Measurements from ENCODE around the gene LSM11. TPM values are rescaled to one million over a fixed set of nuclear protein-coding genes. Genes with fewer than 3 reads are reported as not detected.

Gene LSM11
- total and polyA plus RNA-seq, 12 donors, result 0.66 to 2.2 (median 1.6) TPM

DNA sequence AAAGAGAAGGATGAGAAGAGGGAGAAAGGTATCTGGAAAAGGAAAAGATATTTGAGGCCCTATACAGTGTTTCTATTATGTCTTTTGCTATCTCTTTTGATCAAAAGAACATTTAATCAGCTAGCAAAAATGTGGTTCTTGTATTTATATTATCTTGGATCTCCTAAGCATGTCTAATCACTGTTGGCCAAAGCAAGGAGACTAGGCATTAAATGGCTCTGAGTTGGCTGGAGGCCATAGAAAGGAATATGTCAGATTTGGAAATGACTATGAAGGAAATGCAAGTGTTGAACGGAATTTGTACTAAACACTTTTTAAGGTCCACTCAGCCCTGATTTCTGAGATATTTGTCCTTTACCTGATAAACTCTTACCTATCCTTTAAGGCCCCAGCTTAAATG lies 34.6 kb upstream of the LSM11 start:
- no peak for ATAC-seq
- TF ChIP-seq, protein P1, sequence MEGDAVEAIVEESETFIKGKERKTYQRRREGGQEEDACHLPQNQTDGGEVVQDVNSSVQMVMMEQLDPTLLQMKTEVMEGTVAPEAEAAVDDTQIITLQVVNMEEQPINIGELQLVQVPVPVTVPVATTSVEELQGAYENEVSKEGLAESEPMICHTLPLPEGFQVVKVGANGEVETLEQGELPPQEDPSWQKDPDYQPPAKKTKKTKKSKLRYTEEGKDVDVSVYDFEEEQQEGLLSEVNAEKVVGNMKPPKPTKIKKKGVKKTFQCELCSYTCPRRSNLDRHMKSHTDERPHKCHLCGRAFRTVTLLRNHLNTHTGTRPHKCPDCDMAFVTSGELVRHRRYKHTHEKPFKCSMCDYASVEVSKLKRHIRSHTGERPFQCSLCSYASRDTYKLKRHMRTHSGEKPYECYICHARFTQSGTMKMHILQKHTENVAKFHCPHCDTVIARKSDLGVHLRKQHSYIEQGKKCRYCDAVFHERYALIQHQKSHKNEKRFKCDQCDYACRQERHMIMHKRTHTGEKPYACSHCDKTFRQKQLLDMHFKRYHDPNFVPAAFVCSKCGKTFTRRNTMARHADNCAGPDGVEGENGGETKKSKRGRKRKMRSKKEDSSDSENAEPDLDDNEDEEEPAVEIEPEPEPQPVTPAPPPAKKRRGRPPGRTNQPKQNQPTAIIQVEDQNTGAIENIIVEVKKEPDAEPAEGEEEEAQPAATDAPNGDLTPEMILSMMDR (IDR thresholded peaks at IDR 0.05), result no peak
- no peaks in the 10 kb centered on the region for H3K27me3 ChIP-seq
- H3K4me3 ChIP-seq, result no peak overlapping the region
- H3K27ac ChIP-seq, result no peak overlapping the region
- no peaks in the 10 kb centered on the region for H3K36me3 ChIP-seq
- WGBS, 2 donors, result 76 to 83% methylated on average over 1 of the region's 1 CpG
- DNase-seq, result no peak
- peaks cover 0 to 7% (median 3%) of the 10 kb centered on the region in 9 donors for H3K4me1 ChIP-seq
- no peaks in the 10 kb centered on the region for H3K9me3 ChIP-seq
- intact Hi-C loops (cut with DNase I), result no loop called here

DNA sequence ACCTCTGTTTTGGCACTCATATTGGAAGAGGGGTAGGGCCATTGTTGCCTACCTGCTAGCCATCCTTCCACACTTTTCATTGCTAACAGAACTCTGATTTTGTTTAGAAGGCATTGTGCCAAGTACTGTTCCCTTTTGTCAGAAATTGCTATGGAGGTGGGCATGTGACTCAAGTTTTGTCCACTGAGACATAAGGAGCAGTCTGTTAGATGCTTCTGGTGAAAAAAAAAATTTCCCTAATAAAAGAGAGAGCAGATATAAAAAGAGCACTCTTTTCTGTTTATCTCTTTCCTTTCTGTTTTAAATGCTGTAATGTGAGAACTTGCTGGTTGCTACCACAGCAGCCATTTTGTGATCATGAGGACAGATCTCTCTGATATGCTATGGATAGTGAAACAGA lies 34.2 kb upstream of the LSM11 start:
- DNase-seq, result no peak
- Histone ChIP-seq H3K9me3 (no peaks in the 10 kb centered on the region), H3K4me3 (no peak overlapping the region), H3K27ac (no peak overlapping the region), H3K36me3 (no peaks in the 10 kb centered on the region), H3K27me3 (no peaks in the 10 kb centered on the region), H3K4me1 (peaks cover 0 to 7% (median 3%) of the 10 kb centered on the region in 9 donors)
- TF ChIP-seq, protein P1 (IDR thresholded peaks at IDR 0.05), result no peak
- intact Hi-C loops (cut with DNase I), result no loop called here
- no peak for ATAC-seq

DNA sequence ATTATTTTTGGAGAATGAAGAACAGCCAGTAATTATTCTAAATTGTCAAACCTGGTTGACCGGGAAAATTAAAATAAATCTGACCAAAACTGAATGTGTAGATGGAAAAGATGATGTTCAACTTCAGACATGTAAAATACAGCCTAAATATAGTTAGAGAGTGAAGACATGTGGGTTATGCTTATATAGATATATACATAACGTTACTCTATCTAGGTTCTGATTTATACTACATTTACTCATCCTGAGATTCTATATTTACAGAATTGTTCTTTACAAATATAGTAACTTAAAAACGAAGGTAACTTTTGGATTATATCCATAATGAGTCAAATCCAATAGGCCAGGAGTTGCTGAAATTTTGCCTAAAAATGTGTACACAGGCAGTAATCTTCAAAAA lies 33.1 kb upstream of the LSM11 start:
- Histone ChIP-seq H3K27ac (no peak overlapping the region), H3K36me3 (no peaks in the 10 kb centered on the region), H3K4me3 (no peak overlapping the region), H3K4me1 (peaks cover 0 to 7% (median 3%) of the 10 kb centered on the region in 9 donors), H3K9me3 (no peaks in the 10 kb centered on the region), H3K27me3 (no peaks in the 10 kb centered on the region)
- DNase-seq (no peak), ATAC-seq (no peak)
- TF ChIP-seq, protein P1 (IDR thresholded peaks at IDR 0.05), result no peak
- intact Hi-C loops (cut with DNase I), result loop anchor here in 5 of 10 donors (10.0 kb wide), 4 partner anchors 206 to 386 kb away; no protein-coding TSS in a partner anchor
- 64 to 73% methylated on average over 3 of the region's 3 CpGs for WGBS, 2 donors

DNA sequence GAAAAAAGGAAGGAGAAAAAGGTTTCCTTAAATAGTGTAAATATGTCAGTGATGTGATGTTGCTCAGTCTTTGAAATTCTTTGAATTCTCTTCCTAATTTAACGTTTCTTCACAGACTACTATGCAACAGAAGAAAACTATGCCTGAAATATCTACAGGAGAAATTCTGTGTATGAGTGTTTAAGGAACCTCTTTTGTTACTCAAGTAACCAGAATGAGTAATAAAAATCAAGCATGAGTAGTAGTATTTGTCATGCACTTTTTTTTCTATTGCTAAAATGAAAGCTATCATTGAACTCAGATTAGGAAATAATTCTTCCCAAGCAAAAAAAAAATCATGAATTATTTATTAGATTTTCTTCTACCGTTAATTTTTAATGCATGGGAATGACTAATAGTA lies 32.6 kb upstream of the LSM11 start:
- Histone ChIP-seq H3K27ac (no peak overlapping the region), H3K4me3 (no peak overlapping the region), H3K36me3 (no peaks in the 10 kb centered on the region), H3K27me3 (no peaks in the 10 kb centered on the region), H3K9me3 (no peaks in the 10 kb centered on the region), H3K4me1 (peaks cover 0 to 7% (median 3%) of the 10 kb centered on the region in 9 donors)
- intact Hi-C loops (cut with DNase I), result loop anchor here in 5 of 10 donors (10.0 kb wide), 4 partner anchors 206 to 386 kb away; no protein-coding TSS in a partner anchor
- DNase-seq (no peak), ATAC-seq (no peak)
- TF ChIP-seq, protein P1 (IDR thresholded peaks at IDR 0.05), result no peak
- 37 to 43% methylated on average over 2 of the region's 2 CpGs for WGBS, 2 donors
